IMR-90 (cell line): ENCODE measurements around the gene PHF8.

Experiments used
- CHD1 ChIP-seq: IDR thresholded peaks from 2 replicates; pipeline ENCODE4 v1.6.1; 2012; ENCODE audit warnings: low read depth, low read length, improper control_type of control experiment
- CTCF ChIP-seq: conservative IDR thresholded peaks from 2 replicates; pipeline ENCODE4 v1.5.1; 2012; ENCODE audit warnings: mild to moderate bottlenecking, low read depth, low read length, improper control_type of control experiment
- POLR2A ChIP-seq: IDR thresholded peaks from 2 replicates; pipeline ENCODE4 v1.6.1; 2012; ENCODE audit warnings: mild to moderate bottlenecking, low read depth, low read length

GRCh38 chrX:54090880-54091279 is 46.6 kb upstream of the PHF8 start:
- no peak for TF ChIP-seq CHD1
- TF ChIP-seq POLR2A: no peak
- TF ChIP-seq CTCF: no peak
